ENCODE data around the gene CRYGN.

CRYGN gene, protein sequence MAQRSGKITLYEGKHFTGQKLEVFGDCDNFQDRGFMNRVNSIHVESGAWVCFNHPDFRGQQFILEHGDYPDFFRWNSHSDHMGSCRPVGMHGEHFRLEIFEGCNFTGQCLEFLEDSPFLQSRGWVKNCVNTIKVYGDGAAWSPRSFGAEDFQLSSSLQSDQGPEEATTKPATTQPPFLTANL

DNA sequence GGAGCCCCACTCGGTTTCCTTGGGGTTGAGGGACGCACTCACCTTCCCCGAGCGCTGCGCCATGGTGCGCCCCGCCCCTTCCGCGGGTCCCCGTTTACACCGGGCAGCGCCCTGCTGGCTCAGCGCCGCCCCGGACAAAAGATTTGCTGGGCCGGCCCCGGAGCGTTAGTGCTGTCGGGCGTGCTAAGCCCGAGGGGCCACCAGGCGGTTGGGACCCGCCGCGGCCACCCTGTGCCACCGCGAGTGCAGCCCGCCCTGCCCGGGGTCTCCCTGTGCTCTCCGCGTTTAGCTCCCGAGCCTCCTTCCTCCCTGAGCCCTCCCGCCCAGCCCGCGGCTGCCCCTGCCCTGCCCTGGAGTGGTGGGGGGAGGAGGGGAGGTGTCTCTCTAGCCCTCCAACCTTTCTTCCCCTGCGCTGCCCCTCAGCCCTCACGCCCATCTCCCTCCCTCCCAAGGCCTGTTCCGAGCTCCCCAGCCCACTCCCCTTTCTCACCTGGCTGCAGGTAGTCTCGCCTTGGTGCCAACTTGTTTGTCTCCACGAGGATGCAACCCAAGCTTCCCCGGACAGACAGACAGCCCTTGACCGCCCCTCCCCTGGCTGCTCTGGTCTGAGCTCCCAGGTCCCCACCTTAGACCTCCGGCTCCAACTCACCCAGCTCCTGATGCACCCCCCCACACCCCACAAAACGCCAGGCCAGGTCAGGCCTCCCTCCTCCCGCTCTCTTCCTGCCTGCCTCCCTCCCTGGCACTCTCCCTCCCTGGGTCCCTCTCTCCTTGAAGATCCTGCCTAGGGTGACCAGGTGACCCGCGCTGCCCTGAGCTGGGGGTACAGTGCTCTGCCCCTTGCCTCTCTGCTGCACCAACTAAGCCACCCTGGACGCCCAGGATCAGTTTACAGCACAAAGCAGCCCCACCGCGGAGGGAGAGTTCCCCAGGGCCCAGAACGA, at the start of gene CRYGN:
Gene CRYGN, minus strand, starts transcription at position 287 of the 944 bp plus-strand sequence. Its CDS starts 224 bp downstream, at position 63.
- Histone ChIP-seq H3K4me3 (replicated peaks; ENCODE audit: low read depth, low read length) (no peak within 1 kb of the TSS), H3K36me3 (ENCODE audit: control insufficient read depth, insufficient read depth, low read length) (no peaks in the 10 kb centered on the region), H3K27me3 (replicated peaks; ENCODE audit: control insufficient read depth, insufficient read depth, low read length) (peaks cover 3% of the 10 kb centered on the region)
- no peak for DNase-seq (ENCODE audit: extremely low read depth, insufficient read length)
- TF ChIP-seq CTCF (IDR thresholded peaks at IDR 0.05; ENCODE audit: insufficient read depth, low read length, poor library complexity, severe bottlenecking), result no peak

DNA sequence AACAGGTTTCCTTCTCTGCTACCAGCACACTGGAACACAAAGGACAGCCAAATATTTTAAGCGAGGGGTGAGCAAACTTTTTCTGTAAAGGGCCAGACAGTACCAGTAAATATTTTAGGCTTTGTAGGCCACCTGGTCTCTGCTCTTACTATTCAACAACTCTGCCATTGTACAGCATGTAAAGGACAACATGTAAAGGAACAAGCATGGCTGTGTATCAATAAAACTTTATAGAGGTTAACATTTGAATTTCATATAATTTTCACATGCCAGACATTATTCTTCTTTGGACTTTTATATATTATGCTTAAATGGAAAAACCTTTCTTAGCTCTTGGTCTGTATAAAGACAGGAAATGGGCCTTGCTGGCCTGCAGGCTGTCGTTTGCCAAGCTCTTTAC, 49.6 kb upstream of the CRYGN start:
- Histone ChIP-seq H3K27me3 (replicated peaks; ENCODE audit: control insufficient read depth, insufficient read depth, low read length) (no peaks in the 10 kb centered on the region), H3K36me3 (ENCODE audit: control insufficient read depth, insufficient read depth, low read length) (peaks cover 4% of the 10 kb centered on the region), H3K4me3 (replicated peaks; ENCODE audit: low read depth, low read length) (no peak overlapping the region)
- no peak for DNase-seq (ENCODE audit: extremely low read depth, insufficient read length)
- TF ChIP-seq CTCF (IDR thresholded peaks at IDR 0.05; ENCODE audit: insufficient read depth, low read length, poor library complexity, severe bottlenecking), result no peak

DNA sequence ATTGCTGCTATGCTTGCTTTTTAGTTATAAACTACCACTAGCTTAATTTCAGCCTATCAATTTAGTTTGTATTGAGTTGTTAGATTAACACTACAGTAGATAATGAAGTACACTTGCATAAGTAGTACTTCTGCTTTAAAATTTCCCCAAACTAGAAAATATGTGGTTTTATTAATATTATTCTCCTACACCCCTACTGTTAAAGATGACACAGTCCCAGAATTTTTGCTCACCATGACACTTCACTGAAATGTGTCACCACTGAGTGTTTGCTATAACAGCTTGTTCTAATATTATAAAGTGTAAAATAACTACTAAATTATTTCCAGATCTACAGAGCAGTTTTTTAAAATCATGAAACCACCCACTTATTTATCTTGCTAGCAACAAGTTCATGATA, 48.2 kb upstream of the CRYGN start:
- Histone ChIP-seq H3K4me3 (replicated peaks; ENCODE audit: low read depth, low read length) (no peak overlapping the region), H3K27me3 (replicated peaks; ENCODE audit: control insufficient read depth, insufficient read depth, low read length) (no peaks in the 10 kb centered on the region), H3K36me3 (ENCODE audit: control insufficient read depth, insufficient read depth, low read length) (peaks cover 4% of the 10 kb centered on the region)
- no peak for TF ChIP-seq CTCF (IDR thresholded peaks at IDR 0.05; ENCODE audit: insufficient read depth, low read length, poor library complexity, severe bottlenecking)
- no peak for DNase-seq (ENCODE audit: extremely low read depth, insufficient read length)

DNA sequence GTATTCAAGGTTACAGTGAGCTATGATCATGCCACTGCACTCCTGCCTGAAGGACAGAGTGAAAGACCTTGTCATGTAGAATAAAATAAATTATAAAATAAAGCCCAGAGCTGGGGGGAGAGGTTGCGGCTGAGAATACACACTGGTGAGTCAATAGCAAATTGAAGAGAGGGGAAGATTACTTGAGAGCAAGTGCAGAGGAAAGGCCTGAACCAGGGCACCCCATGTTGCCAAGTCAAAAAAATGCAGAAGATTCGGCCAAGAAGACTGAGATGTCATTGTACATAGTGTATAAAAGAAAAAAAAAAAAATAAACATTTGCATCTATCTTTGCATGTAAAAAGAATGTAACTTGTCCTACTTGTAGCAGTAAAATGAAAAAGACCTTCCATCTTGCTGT, 47.3 kb upstream of the CRYGN start:
- Histone ChIP-seq H3K4me3 (replicated peaks; ENCODE audit: low read depth, low read length) (no peak overlapping the region), H3K27me3 (replicated peaks; ENCODE audit: control insufficient read depth, insufficient read depth, low read length) (no peaks in the 10 kb centered on the region), H3K36me3 (ENCODE audit: control insufficient read depth, insufficient read depth, low read length) (peaks cover 8% of the 10 kb centered on the region)
- no peak for TF ChIP-seq CTCF (IDR thresholded peaks at IDR 0.05; ENCODE audit: insufficient read depth, low read length, poor library complexity, severe bottlenecking)
- no peak for DNase-seq (ENCODE audit: extremely low read depth, insufficient read length)

DNA sequence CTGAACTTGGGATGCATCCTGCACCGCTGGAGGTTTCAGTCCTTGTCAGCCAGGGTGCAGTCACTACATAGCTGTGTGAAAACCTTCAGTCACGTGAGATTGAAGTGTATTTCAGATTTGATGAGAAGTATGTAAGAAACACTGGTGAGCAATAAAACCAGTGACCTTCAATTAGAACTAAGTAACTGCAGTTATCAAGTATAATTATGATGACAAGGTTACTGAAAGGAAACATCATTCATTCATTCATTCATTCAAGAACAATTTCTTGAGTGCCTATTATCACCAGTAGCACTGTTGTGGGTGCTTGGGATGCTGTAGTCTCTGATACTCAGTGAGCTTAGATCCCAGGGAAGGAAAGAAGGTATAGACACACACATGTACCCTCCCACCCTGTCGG, 46.1 kb upstream of the CRYGN start:
- Histone ChIP-seq H3K36me3 (ENCODE audit: control insufficient read depth, insufficient read depth, low read length) (peaks cover 8% of the 10 kb centered on the region), H3K4me3 (replicated peaks; ENCODE audit: low read depth, low read length) (no peak overlapping the region), H3K27me3 (replicated peaks; ENCODE audit: control insufficient read depth, insufficient read depth, low read length) (no peaks in the 10 kb centered on the region)
- no peak for DNase-seq (ENCODE audit: extremely low read depth, insufficient read length)
- TF ChIP-seq CTCF (IDR thresholded peaks at IDR 0.05; ENCODE audit: insufficient read depth, low read length, poor library complexity, severe bottlenecking), result no peak

All from GM06990 (cell line).